SH-SY5Y (cell line): ENCODE measurements around the gene FBXO46.

Source experiments
- GATA2 ChIP-seq: IDR thresholded peaks from 2 replicates; pipeline ENCODE4 v1.6.1; 2011; ENCODE audit warnings: mild to moderate bottlenecking, low read depth, low read length
- GATA3 ChIP-seq: IDR thresholded peaks from 2 replicates; pipeline ENCODE4 v1.6.1; 2011; ENCODE audit warnings: low read depth, mild to moderate bottlenecking, low read length, moderate library complexity

DNA sequence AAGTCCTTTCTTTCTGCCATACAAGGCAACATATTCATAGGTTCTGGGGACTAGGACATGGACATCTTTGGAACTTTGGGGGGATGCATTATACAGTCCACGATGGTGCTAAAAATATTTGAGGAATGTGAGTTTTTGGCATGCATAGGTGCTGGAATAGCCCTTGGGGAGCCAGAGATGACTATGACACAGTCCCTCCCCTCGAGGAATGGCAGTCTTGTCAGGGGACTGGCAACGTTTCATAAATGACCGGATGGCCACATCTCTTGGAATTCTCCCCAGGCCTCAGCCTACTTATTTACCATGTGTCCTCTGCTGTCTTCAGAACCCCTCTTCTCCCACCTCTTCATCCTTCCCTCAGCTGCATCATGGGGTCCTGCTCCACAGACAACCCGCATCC is 16.2 kb upstream of the FBXO46 start:
- TF ChIP-seq GATA3: no peak
- TF ChIP-seq GATA2: no peak
